SK-N-SH (cell line): ENCODE data around the gene HLA-DQB2. TPM values are rescaled to one million over a fixed set of nuclear protein-coding genes. Genes with fewer than 3 reads are reported as not detected.

ENCODE experiments used
- CTCF ChIA-PET: fragments of 300-600, 350-600 bp; formaldehyde crosslinking; extraction: SDS; loops from one replicate; lab custom pipeline; 2021; lab: Yijun Ruan, JAX
- POLR2A ChIA-PET: fragments of 350-600 bp; sonication (Branson Sonifier 250); formaldehyde crosslinking; extraction: SDS; loops from one replicate; lab custom pipeline; 2020; ENCODE audit warnings: antibody characterized with exemption, inconsistent platforms; lab: Yijun Ruan, JAX
- DNase-seq: peaks from one replicate; pipeline ENCODE4 v3.0.0; 2012
- H2AFZ ChIP-seq: fragments of 200-600 bp; sonication (generic); 2 replicates; pipeline ENCODE4 v1.8.1; 2016; ENCODE audit warnings: antibody characterized with exemption, mild to moderate bottlenecking, low read depth
- H3F3A ChIP-seq: fragments of 200-600 bp; sonication (generic); replicated peaks from 2 replicates; pipeline ENCODE3; 2016; ENCODE audit warnings: antibody characterized with exemption, mild to moderate bottlenecking; ENCODE audit not compliant: insufficient read depth
- H3K27ac ChIP-seq, 2 experiments: fragments of 200-500 bp in 1 of 2; fragments of 200-600 bp in 1 of 2; sonication (Bioruptor generic) in 1 of 2; sonication (generic), shearing (Covaris generic) in 1 of 2; 2 replicates each; pipeline versions ENCODE4 v1.5.1 to v1.6.1; 2014 to 2016; ENCODE audit warnings: low read depth in 2 of 2, inconsistent platforms in 1 of 2, low read length in 1 of 2, mild to moderate bottlenecking in 1 of 2, mixed read lengths in 1 of 2
- H3K27me3 ChIP-seq: fragments of 200-600 bp; sonication (generic), shearing (Covaris generic); 2 replicates; pipeline ENCODE4 v1.6.1; 2016; ENCODE audit warnings: mixed run types; ENCODE audit not compliant: insufficient read depth
- H3K36me3 ChIP-seq, 2 experiments: fragments of 200-500 bp in 1 of 2; fragments of 200-600 bp in 1 of 2; sonication (Bioruptor generic) in 1 of 2; sonication (generic) in 1 of 2; replicated peaks in 1 of 2; 2 replicates each; pipeline versions ENCODE3 to v1.5.1; 2014 to 2016; ENCODE audit warnings: low read length in 1 of 2, mild to moderate bottlenecking in 1 of 2; ENCODE audit not compliant: insufficient read depth in 2 of 2, control insufficient read depth in 1 of 2
- H3K4me1 ChIP-seq, 2 experiments: fragments of 200-500 bp in 1 of 2; fragments of 200-600 bp in 1 of 2; sonication (Bioruptor generic) in 1 of 2; sonication (generic), shearing (Covaris generic) in 1 of 2; 2 replicates each; pipeline versions ENCODE4 v1.5.1 to v1.6.1; 2014 to 2016; ENCODE audit warnings: low read depth in 1 of 2, low read length in 1 of 2, mixed run types in 1 of 2; ENCODE audit not compliant: insufficient read depth in 2 of 2, control insufficient read depth in 1 of 2
- H3K4me2 ChIP-seq: fragments of 200-600 bp; sonication (generic), shearing (Covaris generic); 2 replicates; pipeline ENCODE4 v1.6.1; 2017; ENCODE audit warnings: mixed run types
- H3K4me3 ChIP-seq, 2 experiments: fragments of 200-500 bp in 1 of 2; fragments of 200-600 bp in 1 of 2; sonication (Bioruptor generic) in 1 of 2; sonication (generic), shearing (Covaris generic) in 1 of 2; 2 replicates each; pipeline versions ENCODE4 v1.5.1 to v1.8.1; 2014 to 2016; ENCODE audit warnings: low read depth in 2 of 2, inconsistent platforms in 1 of 2, low read length in 1 of 2, mild to moderate bottlenecking in 1 of 2, mixed read lengths in 1 of 2, moderate library complexity in 1 of 2
- H3K79me2 ChIP-seq: fragments of 200-600 bp; sonication (generic); 2 replicates; pipeline ENCODE4 v1.8.1; 2017; ENCODE audit warnings: mild to moderate bottlenecking; ENCODE audit not compliant: insufficient read depth
- H3K9ac ChIP-seq: fragments of 200-600 bp; sonication (generic); 2 replicates; pipeline ENCODE4 v1.6.1; 2017; ENCODE audit warnings: mixed run types
- H3K9me2 ChIP-seq: fragments of 200-600 bp; sonication (generic); 2 replicates; pipeline ENCODE4 v1.6.1; 2017; ENCODE audit warnings: mixed run types
- H3K9me3 ChIP-seq: fragments of 200-600 bp; sonication (generic); 2 replicates; pipeline ENCODE4 v1.6.1; 2017; ENCODE audit warnings: mixed run types, mild to moderate bottlenecking, moderate library complexity
- H4K20me1 ChIP-seq: fragments of 200-600 bp; sonication (generic); 2 replicates; pipeline ENCODE4 v1.6.1; 2017; ENCODE audit warnings: mild to moderate bottlenecking, mixed run types; ENCODE audit not compliant: insufficient read depth
- EP300 ChIP-seq, 2 experiments: IDR thresholded peaks; 2 replicates each; pipeline versions ENCODE4 v1.4.0 to v1.6.1; 2012; ENCODE audit warnings: borderline replicate concordance in 1 of 2, low read depth in 1 of 2, low read length in 1 of 2
- EZH2phosphoT487 ChIP-seq: fragments of 200-600 bp; sonication (generic); IDR thresholded peaks from 2 replicates; pipeline ENCODE4 v1.6.1; 2017; ENCODE audit warnings: low read depth, mixed run types, mild to moderate bottlenecking, antibody characterized with exemption, moderate library complexity, borderline replicate concordance
- FOSL2 ChIP-seq: IDR thresholded peaks from 2 replicates; pipeline ENCODE4 v1.4.0; 2012; ENCODE audit warnings: low read depth, mild to moderate bottlenecking, moderate library complexity, borderline replicate concordance
- FOXJ3 ChIP-seq: sonication (generic); formaldehyde crosslinking; IDR thresholded peaks from 2 replicates; pipeline ENCODE4 v1.5.1; 2020; ENCODE audit warnings: mild to moderate bottlenecking, missing genetic modification reagents
- FOXM1 ChIP-seq: IDR thresholded peaks from 2 replicates; pipeline ENCODE4 v1.4.0; 2012; ENCODE audit warnings: low read depth, mild to moderate bottlenecking
- GABPA ChIP-seq: IDR thresholded peaks from 2 replicates; pipeline ENCODE4 v1.4.0; 2012; ENCODE audit warnings: low read depth, mild to moderate bottlenecking
- MXI1 ChIP-seq: IDR thresholded peaks from 2 replicates; pipeline ENCODE4 v1.6.1; 2012; ENCODE audit warnings: mild to moderate bottlenecking, low read depth, low read length, improper control_type of control experiment
- NFIC ChIP-seq: IDR thresholded peaks from 2 replicates; pipeline ENCODE4 v1.4.0; 2012; ENCODE audit warnings: borderline replicate concordance
- NRF1 ChIP-seq: IDR thresholded peaks from 2 replicates; pipeline ENCODE4 v1.6.1; 2012; ENCODE audit warnings: low read depth, mild to moderate bottlenecking, low read length
- POLR2AphosphoS5 ChIP-seq: IDR thresholded peaks from 2 replicates; pipeline ENCODE4 v1.6.1; 2012; ENCODE audit warnings: low read depth, low read length
- RFX5 ChIP-seq: IDR thresholded peaks from 2 replicates; pipeline ENCODE4 v1.6.1; 2012; ENCODE audit warnings: mild to moderate bottlenecking, improper control_type of control experiment, low read length
- RXRA ChIP-seq: IDR thresholded peaks from 2 replicates; pipeline ENCODE4 v1.4.0; 2012; ENCODE audit warnings: low read depth, mild to moderate bottlenecking, borderline replicate concordance
- TAF1 ChIP-seq: IDR thresholded peaks from 2 replicates; pipeline ENCODE4 v1.6.1; 2012; ENCODE audit warnings: low read depth, mild to moderate bottlenecking, low read length, moderate library complexity, borderline replicate concordance
- YY1 ChIP-seq: IDR thresholded peaks from 2 replicates; pipeline ENCODE4 v1.4.0; 2012; ENCODE audit warnings: low read depth, mild to moderate bottlenecking
- polyA plus RNA-seq, 3 experiments: library from polyadenylated mRNA; depleted of rRNA; stranded (reverse); fragments of >200 nt; gene quantifications; 2 replicates each; pipeline ENCODE4 v1.2.3, GENCODE V29; 2012
- TF ChIP-seq, protein P1 (sequence below): IDR thresholded peaks from 2 replicates; pipeline ENCODE4; 2012
- TF ChIP-seq, protein P2 (sequence below): fragments of 150-350 bp; IDR thresholded peaks from 2 replicates; pipeline ENCODE4 v1.6.1; 2016; ENCODE audit warnings: mild to moderate bottlenecking, low read depth, low read length
- TF ChIP-seq, protein P3 (sequence below): fragments of 200-600 bp; sonication (generic); IDR thresholded peaks from 2 replicates; pipeline ENCODE4 v1.6.1; 2017; ENCODE audit warnings: antibody characterized with exemption, mild to moderate bottlenecking, moderate library complexity
- TF ChIP-seq, protein P4 (sequence below): fragments of 150-350 bp; IDR thresholded peaks from 2 replicates; pipeline ENCODE4 v1.6.1; 2017; ENCODE audit warnings: antibody characterized with exemption, low read length, low read depth, borderline replicate concordance
- TF ChIP-seq, protein P5 (sequence below): IDR thresholded peaks from 2 replicates; pipeline ENCODE4 v1.6.1; 2012; ENCODE audit warnings: mild to moderate bottlenecking, low read depth, low read length, moderate library complexity

HLA-DQB2 gene
- polyA plus RNA-seq, 1 of the 3 experiments (the other 2 are of a cell fraction): not detected

DNA sequence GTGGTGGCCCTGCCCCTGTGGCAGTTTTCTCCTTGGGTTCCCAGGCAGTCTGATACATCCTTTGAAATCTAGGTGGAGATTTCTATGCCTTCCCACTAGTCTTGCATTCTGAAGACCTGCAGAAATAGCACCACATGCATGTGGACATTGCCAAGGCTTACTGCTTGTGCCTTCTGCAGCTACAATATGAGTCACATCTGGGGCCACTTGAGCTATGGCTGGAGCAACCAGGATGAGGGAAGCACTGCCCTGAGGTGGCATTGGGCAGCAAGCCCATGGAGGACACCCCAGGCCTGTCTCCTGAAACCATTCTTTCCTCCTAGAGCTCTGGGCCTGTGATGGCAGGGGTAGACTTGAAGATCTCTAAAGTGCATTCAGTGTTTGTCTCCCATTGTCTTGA lies 15.7 kb upstream of the HLA-DQB2 start:
- Histone ChIP-seq H3K4me2 (no peak overlapping the region), H3K27ac (no peak overlapping the region), H3K36me3 (no peaks in the 10 kb centered on the region), H3K9ac (no peak overlapping the region), H3K27me3 (peaks cover 5% of the 10 kb centered on the region; the same call in 1 of the 2 replicates), H3K9me3 (no peaks in the 10 kb centered on the region), H3K9me2 (no peaks in the 10 kb centered on the region), H3K79me2 (no peaks in the 10 kb centered on the region)
- no peak for DNase-seq
- CTCF ChIA-PET: no interaction called here
- POLR2A ChIA-PET: no interaction called here
- TF ChIP-seq GABPA: no peak
- TF ChIP-seq, protein P1, sequence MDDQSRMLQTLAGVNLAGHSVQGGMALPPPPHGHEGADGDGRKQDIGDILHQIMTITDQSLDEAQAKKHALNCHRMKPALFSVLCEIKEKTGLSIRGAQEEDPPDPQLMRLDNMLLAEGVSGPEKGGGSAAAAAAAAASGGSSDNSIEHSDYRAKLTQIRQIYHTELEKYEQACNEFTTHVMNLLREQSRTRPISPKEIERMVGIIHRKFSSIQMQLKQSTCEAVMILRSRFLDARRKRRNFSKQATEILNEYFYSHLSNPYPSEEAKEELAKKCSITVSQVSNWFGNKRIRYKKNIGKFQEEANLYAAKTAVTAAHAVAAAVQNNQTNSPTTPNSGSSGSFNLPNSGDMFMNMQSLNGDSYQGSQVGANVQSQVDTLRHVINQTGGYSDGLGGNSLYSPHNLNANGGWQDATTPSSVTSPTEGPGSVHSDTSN: no peak
- no peak for TF ChIP-seq EZH2phosphoT487
- TF ChIP-seq YY1: no peak
- no peak for TF ChIP-seq MXI1
- TF ChIP-seq, protein P2, sequence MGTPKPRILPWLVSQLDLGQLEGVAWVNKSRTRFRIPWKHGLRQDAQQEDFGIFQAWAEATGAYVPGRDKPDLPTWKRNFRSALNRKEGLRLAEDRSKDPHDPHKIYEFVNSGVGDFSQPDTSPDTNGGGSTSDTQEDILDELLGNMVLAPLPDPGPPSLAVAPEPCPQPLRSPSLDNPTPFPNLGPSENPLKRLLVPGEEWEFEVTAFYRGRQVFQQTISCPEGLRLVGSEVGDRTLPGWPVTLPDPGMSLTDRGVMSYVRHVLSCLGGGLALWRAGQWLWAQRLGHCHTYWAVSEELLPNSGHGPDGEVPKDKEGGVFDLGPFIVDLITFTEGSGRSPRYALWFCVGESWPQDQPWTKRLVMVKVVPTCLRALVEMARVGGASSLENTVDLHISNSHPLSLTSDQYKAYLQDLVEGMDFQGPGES: no peak
- no peak for TF ChIP-seq FOXJ3 (CRISPR knock-in tag)
- no peak for TF ChIP-seq FOXM1
- no peak for TF ChIP-seq FOSL2
- no peak for TF ChIP-seq TAF1
- no peak for TF ChIP-seq EP300 (IDR thresholded peaks at IDR 0.05; ENCODE audit: borderline replicate concordance in 1 of 2, low read depth in 1 of 2, low read length in 1 of 2)
- no peak for TF ChIP-seq RFX5
- TF ChIP-seq NRF1: no peak
- TF ChIP-seq RXRA: no peak
- TF ChIP-seq POLR2AphosphoS5: no peak
- TF ChIP-seq, protein P3, sequence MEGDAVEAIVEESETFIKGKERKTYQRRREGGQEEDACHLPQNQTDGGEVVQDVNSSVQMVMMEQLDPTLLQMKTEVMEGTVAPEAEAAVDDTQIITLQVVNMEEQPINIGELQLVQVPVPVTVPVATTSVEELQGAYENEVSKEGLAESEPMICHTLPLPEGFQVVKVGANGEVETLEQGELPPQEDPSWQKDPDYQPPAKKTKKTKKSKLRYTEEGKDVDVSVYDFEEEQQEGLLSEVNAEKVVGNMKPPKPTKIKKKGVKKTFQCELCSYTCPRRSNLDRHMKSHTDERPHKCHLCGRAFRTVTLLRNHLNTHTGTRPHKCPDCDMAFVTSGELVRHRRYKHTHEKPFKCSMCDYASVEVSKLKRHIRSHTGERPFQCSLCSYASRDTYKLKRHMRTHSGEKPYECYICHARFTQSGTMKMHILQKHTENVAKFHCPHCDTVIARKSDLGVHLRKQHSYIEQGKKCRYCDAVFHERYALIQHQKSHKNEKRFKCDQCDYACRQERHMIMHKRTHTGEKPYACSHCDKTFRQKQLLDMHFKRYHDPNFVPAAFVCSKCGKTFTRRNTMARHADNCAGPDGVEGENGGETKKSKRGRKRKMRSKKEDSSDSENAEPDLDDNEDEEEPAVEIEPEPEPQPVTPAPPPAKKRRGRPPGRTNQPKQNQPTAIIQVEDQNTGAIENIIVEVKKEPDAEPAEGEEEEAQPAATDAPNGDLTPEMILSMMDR: no peak
- TF ChIP-seq, protein P4, sequence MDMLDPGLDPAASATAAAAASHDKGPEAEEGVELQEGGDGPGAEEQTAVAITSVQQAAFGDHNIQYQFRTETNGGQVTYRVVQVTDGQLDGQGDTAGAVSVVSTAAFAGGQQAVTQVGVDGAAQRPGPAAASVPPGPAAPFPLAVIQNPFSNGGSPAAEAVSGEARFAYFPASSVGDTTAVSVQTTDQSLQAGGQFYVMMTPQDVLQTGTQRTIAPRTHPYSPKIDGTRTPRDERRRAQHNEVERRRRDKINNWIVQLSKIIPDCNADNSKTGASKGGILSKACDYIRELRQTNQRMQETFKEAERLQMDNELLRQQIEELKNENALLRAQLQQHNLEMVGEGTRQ: no peak
- TF ChIP-seq NFIC: no peak
- TF ChIP-seq, protein P5, sequence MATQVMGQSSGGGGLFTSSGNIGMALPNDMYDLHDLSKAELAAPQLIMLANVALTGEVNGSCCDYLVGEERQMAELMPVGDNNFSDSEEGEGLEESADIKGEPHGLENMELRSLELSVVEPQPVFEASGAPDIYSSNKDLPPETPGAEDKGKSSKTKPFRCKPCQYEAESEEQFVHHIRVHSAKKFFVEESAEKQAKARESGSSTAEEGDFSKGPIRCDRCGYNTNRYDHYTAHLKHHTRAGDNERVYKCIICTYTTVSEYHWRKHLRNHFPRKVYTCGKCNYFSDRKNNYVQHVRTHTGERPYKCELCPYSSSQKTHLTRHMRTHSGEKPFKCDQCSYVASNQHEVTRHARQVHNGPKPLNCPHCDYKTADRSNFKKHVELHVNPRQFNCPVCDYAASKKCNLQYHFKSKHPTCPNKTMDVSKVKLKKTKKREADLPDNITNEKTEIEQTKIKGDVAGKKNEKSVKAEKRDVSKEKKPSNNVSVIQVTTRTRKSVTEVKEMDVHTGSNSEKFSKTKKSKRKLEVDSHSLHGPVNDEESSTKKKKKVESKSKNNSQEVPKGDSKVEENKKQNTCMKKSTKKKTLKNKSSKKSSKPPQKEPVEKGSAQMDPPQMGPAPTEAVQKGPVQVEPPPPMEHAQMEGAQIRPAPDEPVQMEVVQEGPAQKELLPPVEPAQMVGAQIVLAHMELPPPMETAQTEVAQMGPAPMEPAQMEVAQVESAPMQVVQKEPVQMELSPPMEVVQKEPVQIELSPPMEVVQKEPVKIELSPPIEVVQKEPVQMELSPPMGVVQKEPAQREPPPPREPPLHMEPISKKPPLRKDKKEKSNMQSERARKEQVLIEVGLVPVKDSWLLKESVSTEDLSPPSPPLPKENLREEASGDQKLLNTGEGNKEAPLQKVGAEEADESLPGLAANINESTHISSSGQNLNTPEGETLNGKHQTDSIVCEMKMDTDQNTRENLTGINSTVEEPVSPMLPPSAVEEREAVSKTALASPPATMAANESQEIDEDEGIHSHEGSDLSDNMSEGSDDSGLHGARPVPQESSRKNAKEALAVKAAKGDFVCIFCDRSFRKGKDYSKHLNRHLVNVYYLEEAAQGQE: no peak
- TF ChIP-seq, all 33 proteins: peak for 0
- no peaks in the 10 kb centered on the region for H3F3A ChIP-seq
- H3K4me3 ChIP-seq: no peak overlapping the region
- H2AFZ ChIP-seq: no peak overlapping the region
- no peaks in the 10 kb centered on the region for H4K20me1 ChIP-seq
- H3K4me1 ChIP-seq: no peaks in the 10 kb centered on the region
